Uterus (tissue), 2 donors: Measurements from ENCODE around the gene SMARCA5.

ENCODE experiments used
- CTCF ChIP-seq, 4 experiments: fragments of 200-600 bp in 2 of 4; fragments of 450-650 bp in 2 of 4; sonication (generic) in 2 of 4; IDR thresholded peaks; one replicate each; pipeline ENCODE4 v1.5.1; 2016 to 2019; ENCODE audit warnings: antibody characterized with exemption in 4 of 4, mild to moderate bottlenecking in 2 of 4, moderate library complexity in 1 of 4
- POLR2A ChIP-seq, 2 donors: fragments of 450-650 bp; IDR thresholded peaks; one replicate each; pipeline ENCODE4 v1.6.1; 2016; ENCODE audit warnings: antibody characterized with exemption in 2 of 2, mild to moderate bottlenecking in 1 of 2, moderate library complexity in 1 of 2

- TF ChIP-seq CTCF (IDR thresholded peaks at IDR 0.05), result peak; percentile 26 to 50 (median 42)
- no peak for TF ChIP-seq POLR2A (IDR thresholded peaks at IDR 0.05)
Measured at GRCh38 chr4:143558823-143559756, 45.6 kb downstream of the SMARCA5 start.
